HPDE6-E6E7 (cell line): ENCODE results near the gene EHD1.
"Not testable (repeated sequence)": the region's sequence is repeated elsewhere in the genome, so short reads cannot be mapped to it uniquely, and the experiment has no call there.

Source experiments
- DNase-seq: peaks from one replicate; pipeline ENCODE4 v3.0.0; 2011; ENCODE audit warnings: missing footprints; ENCODE audit errors: extremely low spot score

Gene EHD1

DNA sequence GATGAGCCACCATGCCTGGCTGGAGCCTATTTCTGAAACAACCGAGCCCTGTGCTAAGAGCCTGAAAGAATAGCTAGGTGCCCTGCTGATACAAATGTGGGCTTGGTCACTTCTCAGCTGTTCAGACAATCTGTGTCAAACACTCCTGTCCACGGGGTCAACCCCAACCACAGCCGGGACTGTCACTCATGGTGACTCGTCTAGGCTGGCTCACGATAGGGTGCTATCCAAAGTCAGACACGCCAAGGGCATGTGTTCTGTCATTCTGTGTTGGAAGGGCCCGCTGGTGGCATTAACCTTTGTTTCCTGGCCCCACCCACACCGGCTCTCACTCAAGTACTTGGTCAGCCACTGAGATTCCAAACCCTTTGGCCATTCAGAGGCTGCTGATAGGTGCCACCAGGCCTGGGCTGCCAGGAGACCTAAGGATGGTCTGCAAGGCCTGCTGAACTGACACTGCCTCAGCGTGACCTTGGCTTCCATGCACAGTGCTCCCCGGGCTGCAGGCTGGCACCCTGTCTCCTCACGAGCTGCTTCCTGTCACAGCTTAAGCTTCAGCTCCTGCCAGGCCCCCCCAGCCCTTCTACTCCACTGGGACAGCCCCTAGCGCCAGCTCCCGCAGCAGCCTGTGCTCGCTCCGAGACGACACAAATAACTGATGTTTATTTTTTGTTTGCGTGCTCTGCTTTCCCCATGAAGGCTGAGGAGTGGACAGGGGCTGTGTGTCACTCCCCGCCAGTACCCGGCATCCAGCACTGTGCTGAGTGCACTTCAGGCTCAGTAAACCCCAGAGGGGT, 19.8 kb downstream of the EHD1 start:
- DNase-seq: no peak

DNA sequence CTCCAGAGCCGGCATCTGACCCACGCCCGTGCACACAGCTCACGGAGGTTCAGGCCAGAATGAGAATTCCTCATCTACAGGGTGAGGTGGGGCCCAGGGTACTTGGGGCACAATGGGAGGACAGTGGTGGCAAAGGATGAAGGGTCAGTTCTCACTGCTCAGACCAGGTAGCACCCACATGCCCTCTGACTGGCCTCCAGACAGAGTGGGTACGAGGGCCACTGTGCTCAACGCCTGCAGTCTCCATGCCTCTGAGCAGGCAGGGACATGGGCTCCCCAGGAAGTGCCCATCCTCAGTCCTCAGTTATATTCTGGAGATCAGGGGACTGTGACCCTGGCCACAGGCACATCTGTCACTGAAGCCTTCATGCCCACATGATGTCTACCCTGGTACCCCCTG, 20.9 kb downstream of the EHD1 start:
- DNase-seq: no peak

DNA sequence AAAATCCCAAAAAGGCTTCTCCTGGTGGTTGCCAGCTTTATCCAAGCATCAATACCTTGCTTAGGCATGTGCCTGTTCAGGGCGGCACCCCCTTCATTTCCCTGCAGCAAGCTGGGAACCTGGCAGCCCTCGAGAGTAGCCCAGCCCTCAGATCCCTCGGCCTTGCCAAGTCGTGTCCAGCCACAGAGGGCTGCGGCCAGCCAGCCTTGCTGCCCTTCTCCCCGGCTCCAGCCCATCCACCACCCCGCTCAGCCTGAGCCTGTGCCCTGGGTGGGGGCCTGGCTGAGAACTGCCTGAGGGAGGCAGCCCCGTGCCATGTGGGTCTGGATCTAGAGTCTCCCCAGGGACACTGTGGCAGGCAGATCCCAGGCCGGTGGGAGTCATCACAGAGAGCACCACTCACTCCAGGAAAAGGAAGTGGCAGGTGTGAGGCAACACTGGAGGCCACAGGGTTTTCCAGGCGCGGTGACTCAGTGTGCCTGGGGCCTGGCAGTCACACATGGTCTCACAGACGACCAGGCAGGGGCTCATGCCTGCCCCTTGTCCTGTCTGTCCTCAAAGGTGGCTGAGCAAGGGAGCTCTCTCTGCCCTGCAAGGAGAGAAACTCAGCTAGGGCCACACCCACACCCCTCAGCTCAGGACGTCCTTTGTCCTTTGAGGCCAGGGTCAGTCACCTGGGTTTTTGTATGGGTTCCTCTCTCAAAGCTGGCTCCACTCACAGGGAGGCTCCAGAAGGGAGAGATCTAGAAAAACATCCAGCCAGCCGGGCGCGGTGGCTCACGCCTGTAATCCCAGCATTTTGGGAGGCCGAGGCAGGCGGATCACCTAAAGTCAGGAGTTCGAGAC, 21.8 kb downstream of the EHD1 start:
- DNase-seq: peak; percentile 95

DNA sequence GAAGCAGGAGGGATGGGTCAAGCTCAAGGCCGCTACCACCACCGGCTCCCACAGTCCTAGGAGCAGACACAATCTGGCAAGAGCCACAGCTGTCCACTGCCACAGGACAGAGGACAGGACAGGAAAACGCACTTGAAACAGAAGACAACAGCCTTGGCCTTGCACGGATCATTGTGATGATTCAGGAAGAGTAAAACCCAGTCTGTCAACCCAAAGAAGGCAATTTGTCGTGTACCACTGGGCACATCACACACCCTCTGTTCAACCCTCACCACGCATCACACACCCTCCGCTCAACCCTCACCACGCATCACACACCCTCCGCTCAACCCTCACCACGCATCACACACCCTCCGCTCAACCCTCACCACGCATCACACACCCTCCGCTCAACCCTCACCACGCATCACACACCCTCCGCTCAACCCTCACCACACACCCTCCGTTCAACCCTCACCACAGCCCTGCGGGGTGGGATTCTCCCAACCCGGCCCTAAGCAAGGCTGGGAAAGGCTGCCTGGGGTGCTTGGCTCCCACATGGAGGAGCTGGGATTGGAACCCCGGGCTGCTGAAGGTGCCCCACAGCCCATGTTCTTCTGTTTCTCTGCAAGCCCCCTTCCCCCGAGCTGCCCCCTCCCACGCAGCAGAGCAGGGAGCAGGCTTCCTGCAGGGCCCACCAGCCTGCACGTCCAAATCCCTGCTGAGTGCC, 22.7 kb downstream of the EHD1 start:
- DNase-seq: no peak

DNA sequence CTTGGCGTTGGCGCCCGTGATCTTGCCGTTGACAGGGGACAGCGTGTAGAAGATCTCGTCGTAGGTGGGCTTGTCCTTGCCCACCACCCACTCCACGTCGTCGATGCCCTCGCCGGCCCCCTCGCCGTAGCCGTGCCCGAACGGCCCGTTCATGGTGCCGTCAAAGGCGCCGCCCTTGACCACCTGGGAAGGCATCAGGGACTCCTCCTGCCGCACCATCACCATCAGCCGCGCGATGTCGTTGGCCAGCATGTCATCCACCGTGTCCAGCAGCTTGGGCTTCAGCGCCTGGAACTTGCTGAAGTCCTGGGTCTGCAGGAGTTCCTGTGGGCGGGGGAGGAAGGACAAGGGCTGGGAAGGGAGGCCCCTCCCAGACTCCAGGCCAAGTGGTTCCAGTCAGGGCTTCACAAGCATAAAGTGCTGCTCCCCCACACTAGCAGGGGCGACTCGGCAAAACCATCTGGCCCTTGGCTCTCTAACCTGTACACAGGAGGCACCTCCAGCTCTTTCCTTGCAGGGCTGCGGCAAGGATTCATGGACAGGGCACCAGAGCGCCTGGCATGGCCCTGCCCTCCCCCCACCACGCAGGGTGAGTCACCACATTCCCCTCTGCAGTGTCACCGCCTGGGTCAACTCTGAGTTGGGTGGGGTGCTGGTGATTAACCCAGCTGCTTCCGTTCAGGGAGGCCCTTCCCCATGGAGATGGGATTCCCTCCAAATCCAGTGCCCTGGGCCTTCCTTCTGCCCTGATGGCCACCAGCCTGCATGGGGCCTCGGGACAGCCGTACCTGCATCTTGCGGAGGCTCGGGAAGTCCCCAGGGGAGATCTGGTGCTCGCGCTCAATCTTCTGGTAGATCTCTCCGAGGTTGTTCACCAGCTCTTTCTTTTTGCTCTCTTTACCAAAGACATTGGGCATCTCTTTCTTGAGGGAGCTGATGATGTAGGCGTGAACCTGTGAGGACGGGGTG, 23.6 kb downstream of the EHD1 start:
- peak; percentile 93 for DNase-seq

DNA sequence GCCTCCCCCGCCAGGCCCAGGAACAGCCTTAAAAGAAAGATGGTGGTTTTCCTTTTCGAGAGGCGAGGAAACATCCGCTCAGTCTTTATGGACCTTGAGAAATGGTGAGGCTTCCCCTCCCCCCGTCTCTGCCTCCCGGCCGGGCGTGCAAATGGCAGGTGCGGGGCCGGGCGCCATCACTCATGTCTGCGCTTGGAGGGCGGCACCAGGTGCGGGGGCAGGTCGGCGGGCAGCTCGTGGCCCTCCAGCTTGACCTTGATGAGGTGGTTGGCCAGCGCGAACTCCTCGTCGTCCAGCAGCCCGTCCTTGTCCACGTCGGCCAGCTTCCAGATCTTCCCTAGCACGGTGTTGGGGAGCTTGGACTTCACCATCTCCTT, 24.3 kb downstream of the EHD1 start:
- DNase-seq: no peak

DNA sequence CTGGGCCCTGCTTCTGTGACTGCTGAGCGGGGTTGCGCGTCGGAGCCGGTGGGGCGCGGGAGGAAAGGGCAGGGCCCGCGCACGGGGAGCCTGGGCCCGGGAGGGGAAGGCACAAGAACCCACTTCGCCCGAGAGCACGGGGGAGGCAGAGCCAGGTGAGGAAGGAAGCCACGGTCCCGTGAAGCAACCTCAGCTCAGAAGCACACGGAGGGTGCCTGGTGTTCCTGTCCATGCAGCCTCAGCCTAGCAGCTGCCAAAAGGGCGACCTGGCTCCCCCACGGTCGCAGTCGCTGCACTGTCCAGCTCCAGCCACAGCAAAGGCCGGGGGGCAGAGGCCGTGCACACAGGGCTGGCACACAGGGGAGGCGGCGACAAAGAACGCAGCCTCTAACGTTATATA, 24.7 kb downstream of the EHD1 start:
- no peak for DNase-seq

DNA sequence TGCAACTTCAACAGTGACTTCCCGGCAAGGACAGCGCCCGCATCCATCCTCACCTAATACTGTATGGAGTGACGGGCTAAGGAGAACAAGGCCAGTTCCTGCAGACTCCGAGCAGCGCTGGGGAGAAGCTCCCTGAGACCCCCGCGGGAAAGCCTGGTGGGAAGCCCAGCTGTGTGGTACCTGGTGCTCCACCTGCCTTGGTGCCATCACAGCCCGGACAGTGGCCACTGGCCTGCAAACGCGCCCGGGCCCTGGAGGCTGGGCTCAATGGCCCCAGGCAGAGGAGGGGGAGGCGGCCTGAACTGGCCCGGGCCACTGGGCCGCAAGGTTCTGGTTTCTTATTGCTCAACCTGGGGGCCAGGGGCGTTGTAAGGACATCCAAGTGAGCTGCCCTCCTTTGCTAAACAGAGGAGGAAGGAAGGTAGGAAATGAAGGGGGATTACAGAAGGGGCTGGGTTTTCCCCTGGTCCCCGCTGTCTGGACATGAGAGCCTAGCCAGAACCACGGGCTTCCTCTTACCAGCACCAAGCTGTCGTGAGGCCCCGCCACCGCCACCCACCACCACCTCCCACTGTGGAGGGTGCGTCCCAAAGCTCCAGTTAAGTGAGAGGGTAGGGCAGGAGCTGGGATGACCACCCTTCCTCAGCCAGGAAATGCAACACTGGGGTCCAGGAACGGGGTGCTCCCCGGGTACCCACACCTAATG, 25.5 kb downstream of the EHD1 start:
- DNase-seq: no peak

DNA sequence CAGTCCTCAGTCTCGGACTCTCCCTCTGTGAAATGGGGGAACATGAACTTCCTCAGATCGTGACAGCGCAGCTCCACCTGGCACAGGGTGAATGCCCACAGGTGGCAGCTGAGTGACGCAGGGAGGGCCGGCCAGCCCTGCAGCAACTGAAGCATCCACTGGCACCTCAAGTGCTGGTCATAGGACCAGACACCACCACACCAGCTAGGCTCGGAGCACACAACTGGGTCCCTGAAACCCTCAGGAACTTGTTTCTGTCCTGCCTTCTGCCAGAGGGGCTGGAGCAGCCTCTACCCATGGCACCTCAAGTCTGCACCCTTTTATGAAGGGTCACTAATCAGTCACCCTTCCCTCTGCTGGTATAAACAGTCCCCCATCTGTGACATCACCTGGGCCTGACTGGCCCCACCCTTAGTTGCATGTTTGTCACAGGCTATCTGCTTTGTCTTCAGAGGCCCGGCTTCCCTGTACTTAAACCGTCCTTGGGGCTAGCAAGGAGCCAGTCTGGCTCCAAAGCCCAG, 26.5 kb downstream of the EHD1 start:
- DNase-seq: no peak

DNA sequence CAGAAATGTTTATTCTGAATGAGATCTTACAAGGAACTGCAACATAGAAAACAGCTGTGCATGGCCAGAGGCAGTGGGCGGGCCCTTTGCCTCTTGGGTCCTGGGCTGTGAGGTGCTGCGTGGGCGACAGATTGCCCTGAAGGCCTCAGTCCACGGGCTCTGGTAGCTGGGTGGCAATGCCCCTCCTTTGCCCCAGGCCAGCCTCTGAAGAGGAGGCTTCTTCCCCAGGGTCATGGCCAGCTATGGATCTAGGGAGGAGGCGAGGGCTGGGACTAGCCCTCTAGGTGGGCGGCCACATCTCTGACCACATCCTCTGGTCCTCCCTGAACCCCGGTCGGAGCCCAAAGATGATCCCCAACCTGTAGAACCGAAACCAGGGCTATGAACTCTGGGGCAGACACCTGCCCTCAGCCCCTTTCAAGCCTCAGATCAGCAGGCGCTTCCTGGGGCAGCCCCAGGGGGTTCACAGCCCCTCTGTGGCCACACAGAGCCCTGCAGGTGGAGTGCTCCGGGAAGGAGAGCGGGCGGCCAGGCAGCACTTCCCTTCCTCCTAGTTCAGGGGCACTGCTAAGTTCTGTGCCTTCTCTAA, 27.3 kb downstream of the EHD1 start:
- no peak for DNase-seq

DNA sequence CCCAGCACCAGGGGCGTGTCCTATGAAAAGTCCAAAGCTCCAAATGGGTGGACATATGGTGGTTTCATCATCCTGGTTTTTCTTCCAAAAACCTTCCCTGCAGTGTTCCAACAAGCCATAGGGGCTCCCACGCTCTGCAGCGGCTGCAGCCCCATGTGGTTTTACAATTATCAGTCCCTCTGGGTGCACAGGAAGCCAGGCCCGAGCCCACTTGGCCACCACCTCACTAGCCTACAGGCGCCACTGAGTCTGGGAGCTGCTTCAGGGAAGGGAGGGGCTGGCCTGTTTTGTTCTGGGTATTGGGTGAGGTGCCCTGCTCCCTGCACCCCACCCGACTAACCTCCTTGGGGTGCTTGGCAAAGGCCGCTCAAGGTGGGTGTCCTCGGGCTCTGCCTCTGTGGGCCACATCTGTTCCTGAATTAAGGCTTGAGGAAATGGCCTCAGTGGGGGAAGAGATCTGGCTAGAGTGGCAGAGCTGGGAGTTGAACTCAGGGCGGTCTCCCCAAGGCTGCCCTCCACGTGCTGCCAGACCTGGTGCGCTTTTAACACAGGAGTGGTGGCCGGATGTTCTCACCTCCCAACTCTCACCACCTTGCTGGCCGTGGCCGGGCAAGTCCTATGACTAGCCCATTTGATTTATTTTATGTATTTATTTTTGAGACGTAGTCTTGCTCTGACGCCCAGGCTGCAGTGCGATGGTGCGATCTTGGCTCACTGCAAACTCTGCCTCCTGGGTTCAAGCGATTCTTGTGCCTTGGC, 28.6 kb downstream of the EHD1 start:
- DNase-seq: no peak

DNA sequence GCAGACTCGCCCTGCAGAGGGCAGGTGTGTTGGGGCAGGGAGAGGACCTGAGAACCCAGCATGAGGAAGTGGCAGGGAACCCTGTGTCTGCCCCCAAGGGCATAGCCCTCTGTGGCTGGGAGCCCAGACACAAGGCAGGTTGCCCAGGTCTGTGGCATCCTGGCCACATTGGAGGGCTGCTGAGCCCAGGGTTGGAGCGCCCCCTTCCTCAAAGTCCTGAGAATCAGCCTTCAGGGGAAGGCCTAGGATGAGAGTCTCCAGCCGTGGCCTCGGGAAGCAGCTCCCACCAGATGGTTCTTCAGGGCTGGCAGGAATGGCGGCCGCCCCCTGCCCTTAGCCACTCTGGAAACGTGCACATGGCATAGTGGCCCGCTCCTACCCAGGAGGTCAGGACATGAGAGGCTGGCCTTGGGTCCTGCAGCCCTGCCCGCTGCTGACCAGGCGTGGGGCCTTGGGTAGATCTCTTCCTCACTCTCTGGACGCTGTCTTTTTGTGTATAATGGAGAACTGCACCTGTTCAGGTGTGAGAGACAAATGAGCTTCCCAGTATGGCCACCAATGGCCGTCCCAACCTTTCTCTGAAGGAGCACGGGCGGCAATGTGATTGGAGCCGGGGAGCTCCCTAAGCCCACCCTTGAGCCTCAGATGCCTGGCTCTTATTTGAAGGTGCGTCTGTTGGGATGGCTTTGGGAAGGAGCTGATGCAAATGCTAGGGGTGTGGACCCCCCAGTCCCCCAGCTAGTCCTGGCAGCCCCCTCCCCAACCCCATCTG, 29.4 kb downstream of the EHD1 start:
- DNase-seq: no peak

DNA sequence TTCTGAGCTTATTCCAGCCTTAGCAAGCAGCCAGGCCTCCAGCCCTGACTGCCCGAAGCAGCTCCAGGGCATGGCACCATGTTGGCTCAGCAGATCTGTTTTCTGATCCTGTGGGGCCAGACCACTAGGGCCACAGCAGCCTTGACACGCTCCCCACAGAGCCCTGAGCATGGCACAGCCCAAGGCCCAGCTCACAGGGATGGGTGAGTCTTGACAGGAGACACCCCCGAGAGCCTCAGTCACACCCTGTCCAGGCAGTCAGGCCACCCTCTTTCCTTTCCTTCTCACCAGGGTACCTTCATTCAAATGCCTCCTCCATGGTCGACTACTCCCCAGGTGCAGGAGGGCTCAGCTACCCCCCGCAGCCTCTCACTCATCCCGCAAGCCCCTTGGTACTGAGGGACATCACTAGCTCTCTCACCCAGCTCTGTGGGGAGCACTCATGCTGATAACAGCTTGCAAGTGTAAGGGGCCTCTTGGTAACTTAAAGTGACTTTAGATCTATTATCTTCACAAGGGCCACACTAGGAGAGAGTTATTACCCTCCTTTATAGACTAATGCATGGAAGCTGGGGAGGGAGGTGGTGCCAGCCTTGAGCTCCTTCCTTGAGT, 30.1 kb downstream of the EHD1 start:
- no peak for DNase-seq

DNA sequence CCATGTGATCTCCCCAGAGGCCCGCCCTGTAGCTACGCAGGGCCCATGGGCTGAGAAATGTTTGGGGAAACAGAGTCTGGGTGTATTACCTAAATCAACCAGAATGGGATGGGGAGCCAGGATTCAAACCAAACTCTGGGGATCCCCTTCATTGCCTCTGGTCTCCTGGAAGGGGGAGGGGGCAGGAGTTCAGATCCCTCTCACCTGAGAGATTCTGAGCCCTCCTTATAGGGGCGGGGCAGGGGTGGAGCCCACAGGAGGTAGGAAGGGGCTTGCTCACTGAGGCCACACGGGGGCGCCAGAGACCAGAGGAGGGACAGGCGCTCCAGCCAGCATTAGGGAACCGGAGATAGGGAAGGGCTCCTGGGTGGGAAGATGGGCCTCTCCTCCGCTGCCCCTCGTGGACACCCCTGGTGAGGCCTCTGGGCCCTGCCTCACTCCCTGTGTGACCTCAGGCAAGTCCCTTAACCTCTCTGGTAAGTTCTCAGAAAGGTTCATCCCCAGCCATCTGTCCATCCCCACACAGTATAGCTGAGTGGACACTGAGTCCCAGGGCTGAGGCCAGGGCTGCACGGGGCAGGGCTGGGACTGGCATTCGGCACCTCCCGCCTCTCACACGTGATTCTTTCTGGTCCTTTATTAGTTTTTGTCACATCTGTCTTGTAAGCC, 31.3 kb downstream of the EHD1 start:
- DNase-seq: peak; percentile 80

DNA sequence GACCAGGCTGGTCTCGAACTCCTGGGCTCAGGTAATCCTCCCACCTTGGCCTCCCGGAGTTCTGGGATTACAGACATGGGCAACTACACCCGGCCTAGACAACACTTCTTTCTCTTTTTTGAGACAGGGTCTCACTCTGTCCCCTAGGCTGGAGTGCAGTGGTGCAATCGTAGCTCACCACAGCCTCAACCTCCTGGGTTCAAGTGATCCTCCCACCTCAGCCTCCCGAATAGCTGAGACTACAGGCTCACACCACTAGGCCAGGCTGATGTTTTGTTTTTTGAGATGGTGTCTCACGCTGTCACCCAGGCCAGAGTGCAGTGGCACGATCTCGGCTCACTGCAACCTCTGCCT, 32.7 kb downstream of the EHD1 start:
- DNase-seq: not testable (repeated sequence)

DNA sequence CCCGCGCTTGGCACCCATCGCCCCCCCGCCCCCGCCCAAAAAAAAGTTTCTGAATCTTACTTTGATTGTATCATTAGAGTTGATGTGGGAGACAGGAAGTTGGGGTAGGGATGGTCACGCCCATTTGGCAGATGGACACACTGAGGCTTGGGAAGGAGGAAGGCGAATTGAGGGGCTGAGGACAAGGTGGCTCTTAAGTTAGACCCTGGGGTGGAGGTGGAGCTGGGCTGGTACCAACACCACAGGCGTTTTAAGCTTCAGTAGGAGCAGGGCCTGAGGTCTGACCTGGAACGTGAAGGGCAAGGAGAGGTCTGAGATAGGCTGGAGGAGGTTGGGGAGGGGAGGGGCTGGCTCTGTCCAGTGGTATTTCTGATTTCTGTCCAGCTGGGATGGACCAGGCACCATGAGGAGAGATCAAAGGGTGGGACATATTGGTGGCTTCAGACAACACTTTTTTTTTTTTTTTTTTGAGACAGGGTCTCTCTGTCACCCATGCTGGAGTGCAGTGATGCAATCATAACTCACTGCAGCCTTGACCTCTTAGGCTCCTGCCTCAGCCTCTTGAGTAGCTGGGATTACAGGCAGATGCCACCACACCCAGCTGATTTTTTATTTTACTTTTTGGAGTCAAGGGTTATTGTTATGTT, 33.2 kb downstream of the EHD1 start:
- no peak for DNase-seq
